HEK293 (cell line): ENCODE results near the gene TMEM131L.

Experiments
- ATF2 ChIP-seq: fragments of 450-650 bp; formaldehyde crosslinking; IDR thresholded peaks from 2 replicates; pipeline ENCODE4 v1.5.1; 2016; ENCODE audit warnings: missing biosample characterization, missing genetic modification characterization, low read depth
- CTCF ChIP-seq: fragments of 450-650 bp; formaldehyde crosslinking; IDR thresholded peaks from 2 replicates; pipeline ENCODE4 v1.5.1; 2016; ENCODE audit warnings: missing biosample characterization, missing genetic modification characterization
- HOXA7 ChIP-seq: sonication (generic); formaldehyde crosslinking; IDR thresholded peaks from 2 replicates; pipeline ENCODE4 v1.8.1; 2022; ENCODE audit warnings: missing genetic modification reagents, borderline replicate concordance
- REST ChIP-seq: fragments of 450-650 bp; formaldehyde crosslinking; IDR thresholded peaks from 2 replicates; pipeline ENCODE4 v1.5.1; 2016; ENCODE audit warnings: missing biosample characterization, missing genetic modification characterization
- TCF7L2 ChIP-seq: IDR thresholded peaks from 2 replicates; pipeline ENCODE4 v1.6.1; 2011; ENCODE audit warnings: low read depth, mild to moderate bottlenecking, inconsistent platforms, low read length, moderate library complexity, borderline replicate concordance
- ZNF324 ChIP-seq: fragments of 450-650 bp; formaldehyde crosslinking; IDR thresholded peaks from 2 replicates; pipeline ENCODE4 v1.5.1; 2016; ENCODE audit warnings: missing biosample characterization, missing genetic modification characterization
- ZNF521 ChIP-seq: fragments of 450-650 bp; formaldehyde crosslinking; IDR thresholded peaks from 2 replicates; pipeline ENCODE4 v1.5.1; 2017; ENCODE audit warnings: missing biosample characterization, mild to moderate bottlenecking, missing genetic modification characterization
- ZSCAN5A ChIP-seq: fragments of 450-650 bp; formaldehyde crosslinking; IDR thresholded peaks from 2 replicates; pipeline ENCODE4 v1.5.1; 2016; ENCODE audit warnings: missing biosample characterization, missing genetic modification characterization
- TF ChIP-seq, protein P1 (sequence below): fragments of 450-650 bp; formaldehyde crosslinking; IDR thresholded peaks from 2 replicates; pipeline ENCODE4 v1.5.1; 2016; ENCODE audit warnings: missing biosample characterization, missing genetic modification characterization
- TF ChIP-seq, protein P2 (sequence below): fragments of 450-650 bp; formaldehyde crosslinking; IDR thresholded peaks from 2 replicates; pipeline ENCODE4 v1.5.1; 2016; ENCODE audit warnings: missing biosample characterization, missing genetic modification characterization

DNA sequence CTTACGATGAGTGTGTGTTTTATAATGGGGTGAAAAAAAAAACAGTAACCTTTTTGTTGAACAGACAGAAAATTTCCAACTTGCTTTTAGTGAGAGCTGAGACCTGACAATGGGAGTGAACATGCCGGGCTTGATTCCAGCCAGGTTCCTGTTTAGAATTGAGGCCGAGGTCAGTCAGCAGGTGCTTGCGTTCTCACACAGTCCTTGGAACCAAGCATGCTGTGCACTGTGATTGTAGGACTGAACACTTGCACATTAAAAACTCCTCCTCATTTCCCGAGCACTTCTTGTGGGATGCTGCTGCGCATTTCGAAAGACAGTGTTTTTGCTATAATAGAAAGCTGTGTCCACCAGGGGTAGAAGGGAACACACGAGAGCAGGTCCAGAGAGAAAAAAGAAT lies 51.8 kb downstream of the TMEM131L start:
- TF ChIP-seq CTCF (tag by site-specific recombination): no peak
- TF ChIP-seq ZSCAN5A: no peak
- no peak for TF ChIP-seq ZNF521 (tag by site-specific recombination)
- no peak for TF ChIP-seq ATF2 (tag by site-specific recombination)
- no peak for TF ChIP-seq ZNF324 (tag by site-specific recombination)
- no peak for TF ChIP-seq REST
- TF ChIP-seq, protein P1, sequence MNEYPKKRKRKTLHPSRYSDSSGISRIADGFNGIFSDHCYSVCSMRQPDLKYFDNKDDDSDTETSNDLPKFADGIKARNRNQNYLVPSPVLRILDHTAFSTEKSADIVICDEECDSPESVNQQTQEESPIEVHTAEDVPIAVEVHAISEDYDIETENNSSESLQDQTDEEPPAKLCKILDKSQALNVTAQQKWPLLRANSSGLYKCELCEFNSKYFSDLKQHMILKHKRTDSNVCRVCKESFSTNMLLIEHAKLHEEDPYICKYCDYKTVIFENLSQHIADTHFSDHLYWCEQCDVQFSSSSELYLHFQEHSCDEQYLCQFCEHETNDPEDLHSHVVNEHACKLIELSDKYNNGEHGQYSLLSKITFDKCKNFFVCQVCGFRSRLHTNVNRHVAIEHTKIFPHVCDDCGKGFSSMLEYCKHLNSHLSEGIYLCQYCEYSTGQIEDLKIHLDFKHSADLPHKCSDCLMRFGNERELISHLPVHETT (tag by site-specific recombination): no peak
- no peak for TF ChIP-seq TCF7L2
- TF ChIP-seq, protein P2, sequence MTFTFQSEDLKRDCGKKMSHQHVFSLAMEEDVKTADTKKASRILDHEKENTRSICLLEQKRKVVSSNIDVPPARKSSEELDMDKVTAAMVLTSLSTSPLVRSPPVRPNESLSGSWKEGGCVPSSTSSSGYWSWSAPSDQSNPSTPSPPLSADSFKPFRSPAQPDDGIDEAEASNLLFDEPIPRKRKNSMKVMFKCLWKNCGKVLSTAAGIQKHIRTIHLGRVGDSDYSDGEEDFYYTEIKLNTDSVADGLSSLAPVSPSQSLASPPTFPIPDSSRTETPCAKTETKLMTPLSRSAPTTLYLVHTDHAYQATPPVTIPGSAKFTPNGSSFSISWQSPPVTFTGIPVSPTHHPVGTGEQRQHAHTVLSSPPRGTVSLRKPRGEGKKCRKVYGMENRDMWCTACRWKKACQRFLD (tag by site-specific recombination): no peak
- no peak for TF ChIP-seq HOXA7 (CRISPR knock-in tag)
